Measurements from ENCODE around the gene CDH11.

GRCh38 chr16:65044026-65044425, 77.8 kb downstream of the CDH11 start:
- no peak for TF ChIP-seq CTCF (IDR thresholded peaks at IDR 0.05; ENCODE audit: insufficient read depth, low read length)
- TF ChIP-seq POLR2AphosphoS5 (IDR thresholded peaks at IDR 0.05; ENCODE audit: low read depth), result no peak
- no peak for TF ChIP-seq SPI1 (IDR thresholded peaks at IDR 0.05; ENCODE audit: borderline replicate concordance, low read depth)
